Keratinocyte (primary cell): ENCODE data around the gene LTC4S.

Experiments
- CTCF ChIP-seq, 3 experiments: IDR thresholded peaks in 1 of 3; conservative IDR thresholded peaks in 1 of 3; optimal IDR thresholded peaks in 1 of 3; 2 replicates in 2 of 3; 3 replicates in 1 of 3; pipeline versions ENCODE3 to v1.5.1; 2011; ENCODE audit warnings: low read length in 3 of 3, mild to moderate bottlenecking in 3 of 3, moderate library complexity in 2 of 3, control low read depth in 1 of 3, inconsistent platforms in 1 of 3; ENCODE audit not compliant: insufficient read depth in 2 of 3; ENCODE audit errors: extremely low read depth in 1 of 3
- EZH2 ChIP-seq: IDR thresholded peaks from one replicate; pipeline ENCODE4 v1.6.1; 2012; ENCODE audit warnings: inconsistent platforms, mild to moderate bottlenecking, low read length, moderate library complexity

- TF ChIP-seq CTCF (optimal IDR thresholded peaks at IDR 0.05 in 1 of 3, IDR thresholded peaks at IDR 0.05 in 1 of 3, conservative IDR thresholded peaks at IDR 0.05 in 1 of 3; ENCODE audit: extremely low read depth in 1 of 3, insufficient read depth in 2 of 3, low read length in 3 of 3) = no peak
- no peak for TF ChIP-seq EZH2
Measured at GRCh38 chr5:179816401-179816795, 22.6 kb downstream of the LTC4S start.
